Dermis microvascular lymphatic vessel endothelial cell (primary cell): ENCODE data around the gene ZPBP2. TPM values are rescaled to one million over a fixed set of nuclear protein-coding genes. Genes with fewer than 3 reads are reported as not detected.
"Not testable (repeated sequence)": the region's sequence is repeated elsewhere in the genome, so short reads cannot be mapped to it uniquely, and the experiment has no call there.

Source experiments
- DNase-seq, 2 donors: peaks; one replicate each; pipeline versions ENCODE4 v3.0.0 to v3.0.0-alpha.2; 2010; ENCODE audit warnings: low read depth in 2 of 2
- total RNA-seq: library from RNA; depleted of rRNA; stranded (reverse); fragments of >200 nt; gene quantifications from 2 replicates; pipeline ENCODE4 v1.2.1, GENCODE V29; 2014

The ZPBP2 gene
- total RNA-seq, 1 donor from 2014 or later = not detected

GRCh38 chr17:39855911-39856649, 11.9 kb upstream of the ZPBP2 start:
- DNase-seq = not testable (repeated sequence)

DNA sequence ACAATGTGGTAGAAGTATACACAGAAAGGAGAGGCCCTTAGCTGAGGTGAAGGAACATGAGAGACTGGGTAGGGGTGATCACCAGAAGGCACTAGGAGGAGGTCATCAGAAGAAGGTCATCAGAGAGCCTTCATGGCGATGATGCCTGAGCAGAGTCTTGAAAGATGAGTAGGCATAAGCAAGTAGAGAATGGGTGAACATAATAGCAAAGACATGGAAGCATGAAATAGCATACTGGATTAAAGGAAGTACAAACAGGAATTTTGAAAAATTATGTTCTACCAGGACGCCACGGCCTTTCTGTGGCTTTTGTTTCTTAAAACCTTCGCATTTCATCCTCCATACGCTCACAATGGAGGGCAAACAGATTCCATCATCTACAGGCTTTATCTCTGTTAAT, 6.8 kb upstream of the ZPBP2 start:
- no peak for DNase-seq

- DNase-seq = no peak
Measured at GRCh38 chr17:39863244-39863917, 4.6 kb upstream of the ZPBP2 start.

GRCh38 chr17:39863918-39864746, 3.9 kb upstream of the ZPBP2 start, which contains the start of gene IKZF3:
IKZF3 (minus strand) TSS chr17:39864312; CDS start chr17:39864126, 186 bp downstream.
- peak; percentile 10 to 54 for DNase-seq

- no peak for DNase-seq
Measured at GRCh38 chr17:39866013-39866730, 1.8 kb upstream of the ZPBP2 start.

DNA sequence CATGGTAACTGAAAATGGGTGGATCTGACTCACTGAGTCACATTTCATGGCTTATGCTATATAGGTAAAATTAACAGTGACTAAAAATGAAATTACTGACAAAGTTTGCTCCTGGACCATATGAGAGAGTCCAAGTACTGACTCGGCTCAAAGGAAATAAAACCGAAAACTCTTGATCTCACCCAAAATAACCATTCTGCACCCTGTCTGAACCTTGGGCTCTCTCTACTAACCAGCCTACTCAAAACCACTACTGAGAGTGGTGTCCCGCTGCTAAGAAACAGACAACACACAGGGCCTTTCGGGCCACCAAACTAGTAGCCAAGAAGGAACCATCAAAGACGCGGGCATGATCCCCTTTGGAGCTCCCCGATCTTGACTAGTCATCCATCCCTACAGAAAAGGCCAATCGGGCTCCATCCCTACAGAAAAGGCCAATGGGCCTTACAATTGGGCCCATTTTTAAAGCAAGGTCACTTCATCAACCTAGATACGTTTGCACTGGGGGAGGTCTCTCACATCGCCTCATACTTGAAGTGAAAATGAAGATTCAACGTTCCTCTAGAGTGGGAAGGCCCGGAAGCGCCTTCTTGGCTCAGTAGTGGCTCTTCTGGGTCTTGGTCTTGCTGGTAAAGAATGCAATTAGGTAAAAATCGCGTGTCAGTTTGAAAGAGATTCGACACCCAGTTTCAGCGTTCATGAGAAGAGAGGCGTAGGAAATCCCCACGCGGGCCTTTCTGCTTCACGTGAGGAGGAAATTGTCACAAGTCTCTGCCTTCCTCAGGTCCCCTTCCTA, 720 bp upstream of the ZPBP2 start:
- DNase-seq = no peak

DNA sequence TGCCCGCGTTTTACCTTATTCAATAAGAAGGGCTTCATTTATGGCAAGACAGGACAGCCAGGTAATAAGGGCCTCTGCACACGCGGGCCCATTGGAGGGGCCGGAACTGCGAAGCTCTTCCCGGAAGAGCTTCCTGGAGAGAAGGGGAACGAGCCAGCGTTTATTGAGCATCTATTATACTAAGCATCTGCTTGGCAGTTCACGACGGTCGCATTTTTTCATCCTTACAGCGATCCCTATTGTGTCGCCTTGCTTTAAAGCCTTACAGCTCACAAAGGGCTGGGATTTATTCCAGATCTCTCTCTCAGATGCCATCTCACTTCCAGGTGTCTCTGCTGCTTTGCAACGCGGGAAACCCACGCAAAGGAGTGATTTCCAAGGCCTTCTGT, 546 bp downstream of the ZPBP2 start:
- DNase-seq = no peak

- DNase-seq = no peak
Measured at GRCh38 chr17:39870776-39871175, 2.8 kb downstream of the ZPBP2 start.

- DNase-seq = no peak
Measured at GRCh38 chr17:39871801-39872200, 3.8 kb downstream of the ZPBP2 start.

GRCh38 chr17:39872751-39873150, 4.7 kb downstream of the ZPBP2 start:
- peak in 1 of 2 donors; percentile 28 for DNase-seq

DNA sequence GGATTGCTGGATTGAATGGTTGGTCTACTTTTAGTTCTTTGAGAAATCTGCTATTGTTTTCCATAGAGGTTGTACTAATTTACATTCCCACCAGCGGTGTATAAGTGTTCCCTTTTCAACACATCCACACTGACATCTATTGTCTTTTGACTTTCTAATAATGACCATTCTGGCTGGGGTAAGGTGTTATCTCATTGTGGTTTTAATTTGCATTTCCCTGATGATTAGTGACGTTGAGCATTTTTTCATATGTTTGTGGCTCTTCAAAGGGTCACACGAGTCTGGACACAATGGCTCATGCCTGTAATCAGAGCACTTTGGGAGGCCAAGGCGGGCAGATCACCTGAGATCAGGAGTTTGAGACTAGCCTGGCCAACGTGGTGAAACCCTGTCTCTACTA, 18.1 kb downstream of the ZPBP2 start:
- not testable (repeated sequence) for DNase-seq

GRCh38 chr17:39887078-39887477, 19.1 kb downstream of the ZPBP2 start:
- DNase-seq = no peak

GRCh38 chr17:39889200-39889599, 21.2 kb downstream of the ZPBP2 start:
- no peak for DNase-seq

DNA sequence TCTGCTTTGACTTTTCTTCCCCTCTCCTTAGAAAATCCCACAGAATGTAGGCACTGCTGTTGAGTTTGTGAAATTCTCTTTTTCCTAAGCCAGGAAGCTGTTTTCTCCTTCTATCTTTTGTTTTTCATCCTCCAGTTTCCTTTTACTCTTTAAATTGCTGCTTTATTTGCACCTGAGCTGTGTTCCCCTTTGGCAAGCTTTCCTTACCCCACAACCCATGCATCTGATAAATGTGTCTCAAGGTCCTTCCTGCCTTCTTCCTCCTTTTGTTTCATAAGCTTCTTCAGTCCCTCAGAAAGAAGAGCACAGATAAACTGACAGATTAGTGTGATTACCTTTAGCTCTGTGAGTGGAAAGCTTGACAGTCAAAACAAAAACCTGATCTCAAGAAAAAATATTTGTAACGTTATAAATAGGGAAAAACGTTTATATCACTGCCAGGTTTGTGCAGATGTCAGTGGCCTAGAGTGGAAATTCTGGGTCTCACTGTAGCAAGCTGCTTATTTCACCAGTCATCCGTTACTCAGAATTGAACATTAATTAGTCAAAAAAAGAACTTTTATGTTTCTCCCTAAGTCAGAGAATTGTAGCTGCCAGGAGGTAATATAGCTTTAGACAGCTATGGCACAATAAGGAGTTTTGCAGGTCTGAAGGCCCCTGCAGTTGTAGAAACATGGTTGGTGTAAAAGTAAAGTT, 26.8 kb downstream of the ZPBP2 start:
- no peak for DNase-seq

DNA sequence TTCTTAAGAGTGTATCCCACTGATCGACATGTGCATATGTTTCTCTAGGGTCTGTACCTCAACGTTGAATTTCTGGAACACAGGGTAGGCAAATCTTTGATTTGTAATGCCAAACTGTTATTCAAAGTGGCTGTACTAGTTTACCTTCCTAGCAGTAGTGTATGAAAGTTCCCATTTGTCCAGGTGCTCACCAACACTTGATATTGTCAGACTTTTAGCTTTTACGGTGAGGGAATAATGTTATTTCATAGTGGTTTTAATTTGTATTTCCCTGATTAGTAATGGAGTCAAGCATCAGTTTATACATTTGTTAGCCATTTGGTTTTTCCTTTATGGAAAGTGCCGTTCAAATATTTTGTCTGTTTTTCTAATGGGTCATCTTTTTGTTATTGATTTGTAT, 30.1 kb downstream of the ZPBP2 start:
- no peak for DNase-seq

DNA sequence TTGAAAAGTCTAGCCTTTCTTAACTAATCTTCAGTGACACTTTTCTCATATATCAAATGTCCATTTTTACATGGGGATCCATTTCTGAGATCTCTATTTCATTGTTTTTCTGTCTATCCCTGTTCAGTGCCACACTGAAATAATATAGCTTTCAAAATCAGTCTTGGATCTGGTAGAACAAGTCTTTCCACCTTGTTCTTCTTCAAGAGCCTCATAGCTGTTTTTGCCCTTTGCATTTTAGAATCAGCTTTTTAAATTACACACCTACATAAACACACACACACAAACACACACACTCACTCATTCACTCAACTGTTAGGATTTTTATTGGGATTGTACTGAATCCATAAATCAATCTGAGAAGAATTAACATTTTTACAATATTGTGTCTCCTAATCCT, 31.2 kb downstream of the ZPBP2 start:
- no peak for DNase-seq

DNA sequence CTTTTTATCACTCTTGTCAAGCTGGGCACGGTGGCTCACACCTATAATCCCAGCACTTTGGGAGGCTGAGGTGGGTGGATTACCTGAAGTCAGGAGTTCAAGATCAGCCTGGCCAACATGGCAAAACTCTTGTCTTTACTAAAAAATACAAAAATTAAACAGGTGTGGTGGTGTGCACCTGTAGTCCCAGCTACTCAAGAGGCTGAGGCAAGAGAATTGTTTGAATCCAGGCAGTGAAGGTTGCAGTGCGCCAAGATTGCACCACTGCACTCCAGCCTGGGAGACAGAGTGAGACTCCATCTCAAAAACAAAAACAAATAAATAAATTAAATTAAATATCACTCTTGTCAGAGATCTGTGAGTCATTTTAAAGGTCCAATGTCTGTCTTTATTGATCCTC, 34.0 kb downstream of the ZPBP2 start:
- not testable (repeated sequence) for DNase-seq

- DNase-seq = no peak
Measured at GRCh38 chr17:39903158-39903884, 35.3 kb downstream of the ZPBP2 start.

GRCh38 chr17:39904990-39905288, 36.9 kb downstream of the ZPBP2 start:
- DNase-seq = no peak
